CD4-positive, alpha-beta T cell treated with Interleukin-6 at 100 ng/mL for 8 hours (primary cell): ENCODE measurements around the gene PFKFB1.

Experiments used
- DNase-seq: peaks from one replicate; pipeline ENCODE4 v3.0.0-alpha.2; 2020; ENCODE audit warnings: mixed read lengths, low spot score

Gene PFKFB1

GRCh38 chrX:54994099-54994498 is at the start of gene PFKFB1:
Gene PFKFB1, minus strand, starts transcription at chrX:54994188. Its CDS starts 181 bp downstream, at chrX:54994007.
- DNase-seq: no peak

GRCh38 chrX:55041514-55041913 is 47.5 kb upstream of the PFKFB1 start:
- no peak for DNase-seq

- DNase-seq: no peak
These were observed 45.5 kb upstream of the PFKFB1 start for GRCh38 chrX:55039471-55039870.

- DNase-seq: no peak
These were observed 39.4 kb upstream of the PFKFB1 start for GRCh38 chrX:55033429-55033828.

- no peak for DNase-seq
These were observed 36.5 kb upstream of the PFKFB1 start, which contains the start of gene ALAS2 for GRCh38 chrX:55030271-55031205. Gene ALAS2, minus strand, starts transcription at chrX:55030977. Its CDS starts 4,977 bp downstream, at chrX:55026000.

- no peak for DNase-seq
These were observed 35.3 kb upstream of the PFKFB1 start for GRCh38 chrX:55029291-55029690.

- DNase-seq: no peak
These were observed 34.6 kb upstream of the PFKFB1 start for GRCh38 chrX:55028611-55029010.

GRCh38 chrX:55028040-55028439 is 34.1 kb upstream of the PFKFB1 start:
- DNase-seq: no peak

GRCh38 chrX:55026840-55027239 is 32.9 kb upstream of the PFKFB1 start:
- DNase-seq: no peak

GRCh38 chrX:55026143-55026542 is 32.2 kb upstream of the PFKFB1 start:
- DNase-seq: no peak

GRCh38 chrX:55014897-55015299 is 20.9 kb upstream of the PFKFB1 start:
- no peak for DNase-seq

GRCh38 chrX:55011294-55011693 is 17.3 kb upstream of the PFKFB1 start:
- DNase-seq: no peak

GRCh38 chrX:55008571-55009358 is 14.8 kb upstream of the PFKFB1 start:
- no peak for DNase-seq

- DNase-seq: no peak
These were observed 13.7 kb upstream of the PFKFB1 start for GRCh38 chrX:55007656-55008055.

GRCh38 chrX:55006827-55007621 is 13.0 kb upstream of the PFKFB1 start:
- DNase-seq: no peak

- no peak for DNase-seq
These were observed 11.3 kb upstream of the PFKFB1 start for GRCh38 chrX:55005256-55005655.

GRCh38 chrX:55004231-55004630 is 10.2 kb upstream of the PFKFB1 start:
- no peak for DNase-seq

GRCh38 chrX:54999717-55000598 is 6.0 kb upstream of the PFKFB1 start, which contains the start of gene APEX2:
Gene APEX2, plus strand, starts transcription at chrX:55000363. Its CDS starts 60 bp downstream, at chrX:55000423.
- peak; percentile 84 for DNase-seq

GRCh38 chrX:54995621-54996020 is 1.6 kb upstream of the PFKFB1 start:
- DNase-seq: no peak

GRCh38 chrX:54994668-54995351 is 822 bp upstream of the PFKFB1 start:
- no peak for DNase-seq
